MG63 (cell line): ENCODE measurements around the gene KRT72. TPM values are rescaled to one million over a fixed set of nuclear protein-coding genes. Genes with fewer than 3 reads are reported as not detected.
A peak's percentile ranks its signal among the peaks of the same experiment; 100 is the strongest.
"Not testable (repeated sequence)": the region's sequence is repeated elsewhere in the genome, so short reads cannot be mapped to it uniquely, and the experiment has no call there.

Source experiments
- DNase-seq: peaks from one replicate; pipeline ENCODE4 v3.0.0-alpha.2; 2020
- H3K27me3 ChIP-seq: fragments of 250-450 bp; sonication (Bioruptor Pico); 2 replicates; pipeline ENCODE4 v1.5.1; 2020; ENCODE audit warnings: mild to moderate bottlenecking, moderate library complexity
- H3K36me3 ChIP-seq: fragments of 250-450 bp; sonication (Bioruptor Pico); 2 replicates; pipeline ENCODE4 v1.5.1; 2020; ENCODE audit warnings: mild to moderate bottlenecking, moderate library complexity
- H3K4me3 ChIP-seq: fragments of 250-450 bp; sonication (Bioruptor Pico); 2 replicates; pipeline ENCODE4 v1.5.1; 2020; ENCODE audit warnings: mild to moderate bottlenecking, moderate library complexity
- H3K9me3 ChIP-seq: fragments of 250-450 bp; sonication (Bioruptor Pico); 2 replicates; pipeline ENCODE4 v1.5.1; 2020; ENCODE audit warnings: mild to moderate bottlenecking, moderate library complexity
- total RNA-seq: library from RNA; depleted of rRNA; stranded (reverse); fragments of >200 nt; shearing (Covaris generic); gene quantifications from 2 replicates; pipeline ENCODE4 v1.2.3, GENCODE V29; 2014; ENCODE audit warnings: low replicate concordance

Gene KRT72
- total RNA-seq, 1 experiment from 2014 or later: not detected

DNA sequence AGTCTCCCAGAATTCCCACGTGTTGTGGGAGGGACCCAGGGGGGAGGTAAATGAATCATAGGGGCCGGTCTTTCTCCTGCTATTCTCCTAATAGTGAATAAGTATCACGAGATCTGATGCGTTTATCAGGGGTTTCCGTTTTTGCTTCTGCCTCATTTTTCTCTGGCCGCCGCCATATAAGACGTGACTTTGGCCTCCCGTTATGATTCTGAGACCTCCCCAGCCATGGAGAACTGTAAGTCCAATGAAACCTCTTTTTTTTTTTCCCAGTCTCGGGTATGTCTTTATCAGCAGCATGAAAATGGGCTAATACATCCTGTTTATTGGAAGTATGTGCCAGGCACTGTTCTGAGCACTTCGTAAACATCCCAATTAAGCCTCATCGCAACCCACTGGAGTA is 788 bp downstream of the KRT72 start:
- Histone ChIP-seq H3K36me3 (no peaks in the 10 kb centered on the region), H3K4me3 (no peak overlapping the region), H3K9me3 (no peaks in the 10 kb centered on the region), H3K27me3 (peaks cover 18% of the 10 kb centered on the region)
- no peak for DNase-seq

- DNase-seq: no peak
- Histone ChIP-seq H3K4me3 (no peak overlapping the region), H3K36me3 (no peaks in the 10 kb centered on the region), H3K27me3 (peaks cover 20% of the 10 kb centered on the region), H3K9me3 (no peaks in the 10 kb centered on the region)
These were observed 1.2 kb downstream of the KRT72 start for GRCh38 chr12:52600071-52600470.

DNA sequence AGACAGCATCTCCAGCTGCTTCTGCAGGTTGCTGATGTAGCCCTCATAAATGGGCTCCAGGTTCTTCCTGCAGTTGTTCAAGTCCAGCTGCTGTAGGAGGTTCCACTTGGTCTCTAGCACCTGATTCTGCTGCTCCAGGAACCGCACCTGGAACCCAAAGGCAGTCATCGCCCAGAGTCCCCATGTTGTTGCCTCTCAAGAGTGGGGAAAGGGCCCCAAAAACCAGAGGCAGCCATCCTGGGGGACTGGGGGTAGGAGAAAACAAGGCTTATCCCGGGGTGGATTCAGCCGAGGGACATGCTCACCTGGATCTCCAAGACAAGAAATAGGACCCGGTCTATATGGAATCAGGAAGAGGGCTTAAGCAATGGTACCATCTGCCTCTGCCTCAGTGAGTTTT is 2.3 kb downstream of the KRT72 start:
- H3K4me3 ChIP-seq: no peak overlapping the region
- no peaks in the 10 kb centered on the region for H3K9me3 ChIP-seq
- H3K27me3 ChIP-seq: peaks cover 20% of the 10 kb centered on the region
- DNase-seq: no peak
- H3K36me3 ChIP-seq: no peaks in the 10 kb centered on the region

DNA sequence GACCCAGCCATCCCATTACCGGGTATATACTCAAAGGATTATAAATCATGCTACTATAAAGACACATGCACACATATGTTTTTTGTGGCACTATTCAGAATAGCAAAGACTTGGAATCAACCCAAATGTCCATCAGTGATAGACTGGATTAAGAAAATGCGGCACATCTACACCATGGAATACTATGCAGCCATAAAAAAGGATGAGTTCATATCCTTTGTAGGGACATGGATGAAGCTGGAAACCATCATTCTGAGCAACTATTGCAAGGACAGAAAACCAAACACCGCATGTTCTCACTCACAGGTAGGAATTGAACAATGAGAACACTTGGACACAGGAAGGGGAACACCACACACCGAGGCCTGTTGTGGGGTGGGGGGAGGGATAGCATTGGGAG is 7.0 kb downstream of the KRT72 start:
- not testable (repeated sequence) for H3K36me3 ChIP-seq, H3K9me3 ChIP-seq, H3K4me3 ChIP-seq, DNase-seq
- H3K27me3 ChIP-seq: peaks cover 13% of the 10 kb centered on the region

DNA sequence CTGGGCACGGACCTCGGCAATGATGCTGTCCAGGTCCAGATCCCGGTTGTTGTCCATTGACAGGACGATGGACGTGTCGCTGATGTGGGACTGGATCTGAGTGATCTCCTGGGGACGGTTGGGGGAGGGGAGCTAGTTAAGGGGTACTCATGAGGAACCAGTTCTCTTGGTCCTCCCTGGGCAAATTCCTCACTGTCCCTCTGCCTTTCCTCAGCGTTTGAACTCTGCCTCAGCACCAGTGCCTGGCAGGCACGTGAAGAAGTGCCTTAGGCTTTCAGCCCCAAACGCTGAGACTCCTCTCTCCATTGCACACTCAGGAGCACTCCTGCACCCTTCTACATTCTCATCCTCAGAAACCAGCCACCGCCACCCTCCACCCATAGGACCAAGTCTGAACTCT is 9.7 kb downstream of the KRT72 start:
- Histone ChIP-seq H3K36me3 (no peaks in the 10 kb centered on the region), H3K27me3 (peaks cover 6% of the 10 kb centered on the region), H3K4me3 (no peak overlapping the region), H3K9me3 (no peaks in the 10 kb centered on the region)
- DNase-seq: no peak

DNA sequence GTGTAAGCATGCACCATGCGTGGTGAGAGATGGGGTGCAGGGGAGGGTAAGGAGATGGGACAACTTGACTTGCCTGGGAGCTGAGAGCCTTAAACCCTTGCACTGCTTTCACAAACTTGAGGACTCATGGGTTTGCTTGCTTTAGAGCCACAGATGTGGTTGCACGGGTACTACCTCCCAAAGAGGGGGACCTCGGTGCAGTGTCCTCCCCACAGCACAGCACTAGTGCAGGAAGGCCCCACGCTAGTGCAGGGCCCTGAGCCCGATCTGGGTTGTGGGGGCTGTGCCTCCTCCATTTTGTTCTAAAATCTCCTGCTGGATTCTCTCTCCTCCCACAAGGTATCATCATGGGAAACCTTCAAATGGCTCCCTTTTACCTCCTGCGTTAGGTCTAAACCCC is 11.2 kb downstream of the KRT72 start:
- Histone ChIP-seq H3K36me3 (no peaks in the 10 kb centered on the region), H3K27me3 (no peaks in the 10 kb centered on the region; the same call in 1 of the 2 replicates), H3K4me3 (no peak overlapping the region), H3K9me3 (no peaks in the 10 kb centered on the region)
- DNase-seq: no peak

GRCh38 chr12:52587563-52587962 is 13.7 kb downstream of the KRT72 start:
- H3K4me3 ChIP-seq: no peak overlapping the region
- no peaks in the 10 kb centered on the region for H3K9me3 ChIP-seq
- no peaks in the 10 kb centered on the region for H3K36me3 ChIP-seq
- no peaks in the 10 kb centered on the region for H3K27me3 ChIP-seq
- DNase-seq: no peak

- Histone ChIP-seq H3K4me3 (no peak overlapping the region), H3K9me3 (no peaks in the 10 kb centered on the region), H3K27me3 (no peaks in the 10 kb centered on the region), H3K36me3 (no peaks in the 10 kb centered on the region)
- no peak for DNase-seq
These were observed 15.3 kb downstream of the KRT72 start for GRCh38 chr12:52585946-52586345.

- no peak for DNase-seq
- Histone ChIP-seq H3K27me3 (no peaks in the 10 kb centered on the region), H3K36me3 (no peaks in the 10 kb centered on the region), H3K4me3 (no peak overlapping the region), H3K9me3 (no peaks in the 10 kb centered on the region)
These were observed 16.2 kb downstream of the KRT72 start for GRCh38 chr12:52585066-52585465.

DNA sequence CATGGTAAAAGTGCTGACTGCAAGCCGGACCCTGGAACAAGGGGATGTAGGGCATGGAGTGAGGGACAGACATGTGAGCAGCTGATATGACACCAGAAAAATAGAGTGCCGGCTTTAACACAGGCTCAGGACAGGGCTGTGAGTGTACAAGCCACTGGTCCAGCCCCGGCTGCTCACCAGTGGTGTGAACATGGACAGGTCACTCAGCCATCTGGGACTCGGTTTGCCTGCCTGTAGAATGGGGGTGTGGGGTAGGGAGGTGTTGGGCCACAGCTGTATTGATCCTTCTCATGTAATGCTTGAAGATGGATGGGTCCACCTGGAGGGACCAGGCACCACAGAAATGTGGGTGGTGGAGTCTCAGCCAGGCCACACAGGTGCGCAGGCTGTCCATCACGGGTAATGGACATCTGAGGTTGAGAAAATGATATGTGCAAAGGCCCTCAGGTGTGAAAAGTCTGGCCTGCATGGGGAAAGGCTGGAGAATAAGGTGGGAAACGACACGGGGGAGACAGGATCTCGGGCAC is 17.0 kb downstream of the KRT72 start:
- no peaks in the 10 kb centered on the region for H3K36me3 ChIP-seq
- no peaks in the 10 kb centered on the region for H3K27me3 ChIP-seq
- DNase-seq: no peak
- H3K4me3 ChIP-seq: no peak overlapping the region
- no peaks in the 10 kb centered on the region for H3K9me3 ChIP-seq

DNA sequence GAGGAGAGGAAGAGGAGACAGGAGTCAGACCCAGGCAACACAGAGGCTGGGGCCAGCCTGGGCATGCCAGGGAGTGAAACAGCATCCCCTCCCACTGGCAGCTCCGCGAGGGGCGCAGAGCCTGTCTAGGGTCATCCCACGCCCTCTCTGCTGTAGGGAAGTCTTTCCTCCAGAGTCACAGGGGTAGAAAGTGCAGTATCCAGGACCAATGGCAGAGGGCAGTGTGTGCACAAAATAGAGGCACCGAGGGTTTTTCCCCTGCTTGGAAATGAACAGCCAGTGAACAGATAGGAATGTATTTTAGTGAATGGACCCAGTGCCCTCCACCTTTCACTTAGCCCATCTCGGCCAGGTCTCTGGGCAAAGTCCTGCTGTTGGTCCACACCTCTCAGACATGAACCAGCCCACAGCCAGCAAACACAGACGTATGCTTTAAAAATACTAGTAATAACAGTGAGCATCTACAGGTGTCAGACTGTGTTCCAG is 18.2 kb downstream of the KRT72 start:
- Histone ChIP-seq H3K27me3 (no peaks in the 10 kb centered on the region), H3K4me3 (no peak overlapping the region)

DNA sequence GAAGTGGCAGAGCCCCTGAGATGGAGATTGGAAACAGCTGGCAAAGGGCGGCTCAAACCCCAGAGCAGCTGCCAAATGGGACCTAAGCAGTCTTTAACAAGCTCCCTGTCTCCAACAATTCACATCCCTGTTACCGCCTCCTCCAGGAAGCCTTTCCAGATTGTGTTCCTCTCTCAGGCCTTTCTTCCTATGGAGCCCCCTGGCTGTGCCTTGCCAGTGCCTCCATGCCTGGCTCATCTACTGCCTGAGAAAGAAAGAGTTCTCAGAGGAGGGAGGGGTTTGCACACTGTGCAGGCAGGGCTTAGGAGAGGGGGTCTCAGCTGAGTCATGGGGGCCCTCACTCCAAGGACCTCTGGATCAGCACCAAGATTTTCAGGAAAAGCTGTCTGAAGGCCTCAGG is 18.8 kb downstream of the KRT72 start:
- no peaks in the 10 kb centered on the region for H3K36me3 ChIP-seq
- no peak for DNase-seq
- no peak overlapping the region for H3K4me3 ChIP-seq
- no peaks in the 10 kb centered on the region for H3K9me3 ChIP-seq
- no peaks in the 10 kb centered on the region for H3K27me3 ChIP-seq

More for the DNA sequence above, 18.2 kb downstream of the KRT72 start:
- Histone ChIP-seq H3K9me3 (no peaks in the 10 kb centered on the region), H3K36me3 (no peaks in the 10 kb centered on the region)
- peak; percentile 66 for DNase-seq

- H3K27me3 ChIP-seq: no peaks in the 10 kb centered on the region
- no peaks in the 10 kb centered on the region for H3K9me3 ChIP-seq
- no peak overlapping the region for H3K4me3 ChIP-seq
- no peak for DNase-seq
- no peaks in the 10 kb centered on the region for H3K36me3 ChIP-seq
These were observed 19.8 kb downstream of the KRT72 start for GRCh38 chr12:52581481-52581880.

GRCh38 chr12:52581066-52581465 is 20.2 kb downstream of the KRT72 start:
- no peak for DNase-seq
- no peaks in the 10 kb centered on the region for H3K27me3 ChIP-seq
- no peaks in the 10 kb centered on the region for H3K36me3 ChIP-seq
- H3K9me3 ChIP-seq: no peaks in the 10 kb centered on the region
- no peak overlapping the region for H3K4me3 ChIP-seq

DNA sequence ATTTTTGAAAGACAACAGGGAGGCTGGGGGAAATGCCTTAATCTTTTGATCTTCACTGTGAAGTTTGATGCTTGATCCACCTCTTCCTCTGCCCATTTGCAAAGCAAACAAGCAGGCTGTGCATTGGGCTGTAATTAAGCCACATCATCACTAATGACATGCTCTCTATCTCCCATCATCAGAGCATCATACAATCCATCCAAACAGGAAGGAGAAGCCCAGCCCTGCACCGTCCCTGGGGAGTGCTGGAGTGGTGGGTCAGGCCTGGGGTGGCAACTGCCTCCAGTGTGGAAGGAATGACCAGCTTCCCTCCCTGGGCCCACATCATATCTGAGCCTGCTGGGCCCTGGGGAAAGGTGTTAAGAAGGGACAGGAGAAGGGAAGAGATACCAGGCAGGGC is 20.8 kb downstream of the KRT72 start:
- H3K36me3 ChIP-seq: no peaks in the 10 kb centered on the region
- DNase-seq: no peak
- H3K4me3 ChIP-seq: no peak overlapping the region
- H3K27me3 ChIP-seq: no peaks in the 10 kb centered on the region
- H3K9me3 ChIP-seq: no peaks in the 10 kb centered on the region

GRCh38 chr12:52579468-52580465 is 21.5 kb downstream of the KRT72 start:
- H3K9me3 ChIP-seq: no peaks in the 10 kb centered on the region
- H3K36me3 ChIP-seq: no peaks in the 10 kb centered on the region
- H3K27me3 ChIP-seq: no peaks in the 10 kb centered on the region
- DNase-seq: no peak
- no peak overlapping the region for H3K4me3 ChIP-seq

- no peaks in the 10 kb centered on the region for H3K36me3 ChIP-seq
- no peak overlapping the region for H3K4me3 ChIP-seq
- H3K9me3 ChIP-seq: no peaks in the 10 kb centered on the region
- no peak for DNase-seq
- H3K27me3 ChIP-seq: no peaks in the 10 kb centered on the region
These were observed 22.8 kb downstream of the KRT72 start for GRCh38 chr12:52578469-52578868.

DNA sequence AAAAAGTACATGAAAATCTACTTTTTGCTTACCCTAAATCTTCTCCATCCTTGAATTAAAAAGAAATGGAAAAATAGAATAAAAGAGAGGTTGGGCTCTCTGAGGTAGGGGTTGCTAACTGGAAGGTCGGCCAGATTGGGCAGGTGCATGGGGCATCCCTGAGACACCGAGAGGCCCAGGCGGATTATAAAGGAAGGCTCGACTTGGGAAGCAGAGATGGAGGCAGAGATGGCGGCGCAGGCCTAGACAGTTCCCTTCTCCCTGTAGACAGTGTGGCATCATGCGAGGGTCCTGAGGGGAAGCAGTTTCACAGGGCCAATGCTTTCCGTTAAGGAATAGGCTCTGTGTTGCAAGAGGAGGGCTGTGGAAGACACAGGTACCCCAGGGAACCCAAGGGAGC is 23.9 kb downstream of the KRT72 start:
- no peaks in the 10 kb centered on the region for H3K9me3 ChIP-seq
- H3K36me3 ChIP-seq: no peaks in the 10 kb centered on the region
- DNase-seq: no peak
- H3K27me3 ChIP-seq: no peaks in the 10 kb centered on the region
- H3K4me3 ChIP-seq: no peak overlapping the region
